Prostate gland (tissue), 2 donors: ENCODE measurements around the gene RCOR1.

Experiments
- POLR2A ChIP-seq: fragments of 450-650 bp; IDR thresholded peaks from one replicate; pipeline ENCODE4 v1.6.1; 2016; ENCODE audit warnings: antibody characterized with exemption, mild to moderate bottlenecking
- POLR2AphosphoS5 ChIP-seq: sonication (generic); formaldehyde crosslinking; IDR thresholded peaks from one replicate; pipeline ENCODE4 v1.6.1; 2017; ENCODE audit warnings: antibody characterized with exemption
- TF ChIP-seq, protein P1 (sequence below), 4 experiments: fragments of 200-600 bp in 2 of 4; fragments of 450-650 bp in 2 of 4; sonication (generic) in 2 of 4; IDR thresholded peaks; 1 replicate in 3 of 4; 2 replicates in 1 of 4; pipeline ENCODE4 v1.5.1; 2016 to 2019; ENCODE audit warnings: antibody characterized with exemption in 4 of 4, mild to moderate bottlenecking in 2 of 4, moderate library complexity in 2 of 4

DNA sequence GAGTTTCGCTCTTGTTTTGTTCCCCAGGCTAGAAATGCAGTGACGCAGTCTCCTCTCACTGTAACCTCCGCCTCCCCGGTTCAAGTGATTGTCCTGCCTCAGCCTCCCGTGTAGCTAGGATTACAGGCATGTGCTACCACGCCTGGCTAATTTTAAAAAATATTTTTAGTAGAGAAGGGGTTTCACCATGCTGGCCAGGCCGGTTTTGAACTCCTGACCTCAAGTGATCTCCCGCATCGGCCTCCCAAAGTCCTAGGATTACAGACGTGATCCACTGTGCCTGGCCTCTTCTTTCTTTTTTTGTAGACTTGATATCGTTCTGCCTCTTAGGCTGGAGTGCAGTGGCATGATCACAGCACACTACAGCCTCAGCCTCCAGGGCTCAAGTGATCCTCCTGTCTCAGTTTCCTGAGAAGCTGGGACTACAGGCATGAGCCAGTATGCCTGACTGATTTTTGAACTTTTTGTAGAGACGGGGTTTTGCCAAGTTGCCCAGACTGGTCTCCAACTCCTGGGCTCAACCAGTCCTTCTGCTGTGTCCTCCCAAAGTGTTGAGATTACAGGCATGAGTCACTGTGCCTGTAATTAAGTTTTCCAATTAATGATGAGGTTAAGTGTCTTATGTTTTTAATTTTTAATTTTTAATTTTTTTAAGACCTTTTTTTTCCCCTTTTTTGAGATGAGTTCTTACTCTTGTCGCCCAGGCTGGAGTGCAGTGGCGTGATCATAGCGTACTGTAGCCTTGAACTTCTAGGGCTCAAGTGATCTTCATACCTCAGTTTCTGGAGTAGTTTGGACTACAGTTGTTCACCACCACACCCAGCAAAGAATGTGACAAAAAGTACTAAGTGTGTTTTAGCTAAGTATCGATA lies 10.2 kb downstream of the RCOR1 start:
- TF ChIP-seq, protein P1, sequence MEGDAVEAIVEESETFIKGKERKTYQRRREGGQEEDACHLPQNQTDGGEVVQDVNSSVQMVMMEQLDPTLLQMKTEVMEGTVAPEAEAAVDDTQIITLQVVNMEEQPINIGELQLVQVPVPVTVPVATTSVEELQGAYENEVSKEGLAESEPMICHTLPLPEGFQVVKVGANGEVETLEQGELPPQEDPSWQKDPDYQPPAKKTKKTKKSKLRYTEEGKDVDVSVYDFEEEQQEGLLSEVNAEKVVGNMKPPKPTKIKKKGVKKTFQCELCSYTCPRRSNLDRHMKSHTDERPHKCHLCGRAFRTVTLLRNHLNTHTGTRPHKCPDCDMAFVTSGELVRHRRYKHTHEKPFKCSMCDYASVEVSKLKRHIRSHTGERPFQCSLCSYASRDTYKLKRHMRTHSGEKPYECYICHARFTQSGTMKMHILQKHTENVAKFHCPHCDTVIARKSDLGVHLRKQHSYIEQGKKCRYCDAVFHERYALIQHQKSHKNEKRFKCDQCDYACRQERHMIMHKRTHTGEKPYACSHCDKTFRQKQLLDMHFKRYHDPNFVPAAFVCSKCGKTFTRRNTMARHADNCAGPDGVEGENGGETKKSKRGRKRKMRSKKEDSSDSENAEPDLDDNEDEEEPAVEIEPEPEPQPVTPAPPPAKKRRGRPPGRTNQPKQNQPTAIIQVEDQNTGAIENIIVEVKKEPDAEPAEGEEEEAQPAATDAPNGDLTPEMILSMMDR (IDR thresholded peaks at IDR 0.05): no peak
- TF ChIP-seq POLR2AphosphoS5 (no peak), POLR2A (no peak)
